Measurements from ENCODE around the gene SLCO2A1. TPM values are rescaled to one million over a fixed set of nuclear protein-coding genes. Genes with fewer than 3 reads are reported as not detected.

Gene SLCO2A1
- total RNA-seq, 1 donor from 2014 or later: 234 TPM

- Histone ChIP-seq H3K4me3 (no peak overlapping the region), H3K27me3 (peaks cover 25% of the 10 kb centered on the region), H3K27ac (no peak overlapping the region), H3K36me3 (no peaks in the 10 kb centered on the region), H3K9me3 (no peaks in the 10 kb centered on the region), H3K4me1 (no peaks in the 10 kb centered on the region)
- DNase-seq (no peak), ATAC-seq (no peak)
- TF ChIP-seq CTCF (IDR thresholded peaks at IDR 0.05): no peak
- intact Hi-C loops (cut with DNase I): no loop called here
These were observed 135.9 kb downstream of the SLCO2A1 start for GRCh38 chr3:133893683-133894352.

- no peak for TF ChIP-seq CTCF (IDR thresholded peaks at IDR 0.05)
- ATAC-seq (no peak), DNase-seq (no peak)
These were observed 137.0 kb downstream of the SLCO2A1 start for GRCh38 chr3:133892541-133893231.

GRCh38 chr3:133891662-133892378 is 137.9 kb downstream of the SLCO2A1 start:
- ATAC-seq (no peak), DNase-seq (no peak)
- no peak for TF ChIP-seq CTCF (IDR thresholded peaks at IDR 0.05)
- Histone ChIP-seq H3K9me3 (no peaks in the 10 kb centered on the region), H3K4me1 (no peaks in the 10 kb centered on the region), H3K4me3 (no peak overlapping the region), H3K36me3 (no peaks in the 10 kb centered on the region), H3K27ac (no peak overlapping the region), H3K27me3 (peaks cover 25% of the 10 kb centered on the region)
- intact Hi-C loops (cut with DNase I): no loop called here

More at GRCh38 chr3:133892541-133893231, 137.0 kb downstream of the SLCO2A1 start:
- Histone ChIP-seq H3K27me3 (peaks cover 25% of the 10 kb centered on the region), H3K4me3 (no peak overlapping the region), H3K4me1 (no peaks in the 10 kb centered on the region), H3K27ac (no peak overlapping the region), H3K9me3 (no peaks in the 10 kb centered on the region), H3K36me3 (no peaks in the 10 kb centered on the region)
- intact Hi-C loops (cut with DNase I): no loop called here

- Histone ChIP-seq H3K27me3 (peaks cover 20% of the 10 kb centered on the region), H3K36me3 (no peaks in the 10 kb centered on the region), H3K27ac (no peak overlapping the region), H3K4me3 (no peak overlapping the region), H3K4me1 (no peaks in the 10 kb centered on the region), H3K9me3 (no peaks in the 10 kb centered on the region)
- no peak for TF ChIP-seq CTCF (IDR thresholded peaks at IDR 0.05)
- ATAC-seq (no peak), DNase-seq (no peak)
- intact Hi-C loops (cut with DNase I): no loop called here
These were observed 138.6 kb downstream of the SLCO2A1 start for GRCh38 chr3:133890972-133891644.

GRCh38 chr3:133890037-133890436 is 139.7 kb downstream of the SLCO2A1 start:
- H3K27ac ChIP-seq: no peak overlapping the region
- no peak for TF ChIP-seq CTCF (IDR thresholded peaks at IDR 0.05)
- intact Hi-C loops (cut with DNase I): no loop called here
- H3K27me3 ChIP-seq: peaks cover 13% of the 10 kb centered on the region
- H3K36me3 ChIP-seq: no peaks in the 10 kb centered on the region
- ATAC-seq (no peak), DNase-seq (no peak)
- no peaks in the 10 kb centered on the region for H3K4me1 ChIP-seq
- H3K4me3 ChIP-seq: no peak overlapping the region
- H3K9me3 ChIP-seq: no peaks in the 10 kb centered on the region

Measured in upper lobe of right lung (tissue), 1 donor.